Loucy (cell line): ENCODE results near the gene NDUFAF5.

Source experiments
- H2AFZ ChIP-seq: fragments of 200-600 bp; sonication (generic); 2 replicates; pipeline ENCODE4 v1.6.0; 2016; ENCODE audit warnings: antibody characterized with exemption, mild to moderate bottlenecking, low read length, moderate library complexity
- H3F3A ChIP-seq: fragments of 200-600 bp; 2 replicates; pipeline ENCODE4 v1.6.0; 2016; ENCODE audit warnings: antibody characterized with exemption, low read depth, mild to moderate bottlenecking
- H3K27me3 ChIP-seq: fragments of 200-600 bp; sonication (generic); 2 replicates; pipeline ENCODE4 v1.6.1; 2014; ENCODE audit warnings: low read length, mild to moderate bottlenecking; ENCODE audit not compliant: insufficient read depth, poor library complexity, severe bottlenecking
- H3K36me3 ChIP-seq: fragments of 200-600 bp; sonication (generic); 2 replicates; pipeline ENCODE4 v1.6.1; 2016; ENCODE audit warnings: low read length; ENCODE audit not compliant: insufficient read depth
- H3K4me1 ChIP-seq: fragments of 200-600 bp; sonication (generic); 2 replicates; pipeline ENCODE4 v1.5.1; 2014; ENCODE audit warnings: low read length, mild to moderate bottlenecking; ENCODE audit not compliant: insufficient read depth, poor library complexity, severe bottlenecking
- H3K4me2 ChIP-seq: fragments of 200-600 bp; sonication (generic); 2 replicates; pipeline ENCODE4 v1.6.0; 2014; ENCODE audit warnings: antibody characterized with exemption, low read length, low read depth, mild to moderate bottlenecking; ENCODE audit not compliant: poor library complexity, severe bottlenecking
- H3K4me3 ChIP-seq: fragments of 200-600 bp; sonication (generic); 2 replicates; pipeline ENCODE4 v1.5.1; 2014; ENCODE audit warnings: low read length, mild to moderate bottlenecking, mixed read lengths; ENCODE audit not compliant: poor library complexity, severe bottlenecking
- H3K79me2 ChIP-seq: fragments of 200-600 bp; sonication (generic); 2 replicates; pipeline ENCODE4 v1.6.1; 2014; ENCODE audit warnings: low read length; ENCODE audit not compliant: insufficient read depth
- H3K9ac ChIP-seq: fragments of 200-600 bp; sonication (generic); 2 replicates; pipeline ENCODE4 v1.6.0; 2014; ENCODE audit warnings: mild to moderate bottlenecking, low read depth, low read length, moderate library complexity; ENCODE audit not compliant: poor library complexity, severe bottlenecking
- H3K9me2 ChIP-seq: fragments of 200-600 bp; sonication (generic); replicated peaks from 2 replicates; pipeline ENCODE4 v1.6.1; 2016; ENCODE audit warnings: low read depth, low read length, mixed read lengths
- H3K9me3 ChIP-seq: fragments of 200-600 bp; sonication (generic); 2 replicates; pipeline ENCODE4 v1.6.1; 2014; ENCODE audit warnings: mild to moderate bottlenecking, antibody characterized with exemption, low read length, low read depth; ENCODE audit not compliant: insufficient read depth
- H4K20me1 ChIP-seq: fragments of 200-600 bp; sonication (generic); 2 replicates; pipeline ENCODE4 v1.6.0; 2014; ENCODE audit warnings: antibody characterized with exemption, low read length, mild to moderate bottlenecking; ENCODE audit not compliant: insufficient read depth, poor library complexity, severe bottlenecking
- EZH2phosphoT487 ChIP-seq: fragments of 200-600 bp; IDR thresholded peaks from 2 replicates; pipeline ENCODE4 v1.6.1; 2018; ENCODE audit warnings: antibody characterized with exemption, mild to moderate bottlenecking, moderate library complexity, borderline replicate concordance
- TF ChIP-seq, protein P1 (sequence below): fragments of 200-600 bp; sonication (generic); conservative IDR thresholded peaks from 2 replicates; pipeline ENCODE4 v1.5.1; 2014; ENCODE audit warnings: mild to moderate bottlenecking, antibody characterized with exemption, low read length

Gene NDUFAF5

DNA sequence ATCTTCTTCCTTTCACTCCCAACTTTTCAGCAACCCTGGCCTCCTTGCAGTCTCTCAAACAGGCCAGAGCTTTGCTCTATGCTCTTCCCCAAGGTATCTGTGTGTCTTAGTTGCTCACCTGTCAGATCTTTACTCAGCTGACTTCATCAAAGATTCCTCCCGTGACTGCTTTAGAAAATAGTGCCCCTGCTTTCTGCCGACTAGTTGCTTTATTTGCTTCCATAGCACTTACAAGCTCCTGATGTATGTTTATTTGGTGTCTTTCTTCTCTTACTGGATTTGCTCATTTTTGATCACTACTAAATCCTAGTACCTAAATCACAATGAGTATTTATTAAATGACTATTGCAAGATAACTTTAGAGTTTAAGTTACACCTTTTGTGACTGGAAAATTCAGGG is 5.9 kb downstream of the NDUFAF5 start:
- Histone ChIP-seq H3K27me3 (no peaks in the 10 kb centered on the region), H3K79me2 (peaks cover 35% of the 10 kb centered on the region), H3K4me3 (no peak overlapping the region), H3F3A (no peaks in the 10 kb centered on the region), H3K4me2 (peak overlapping the region; percentile 3), H3K4me1 (peaks cover 26% of the 10 kb centered on the region), H3K9me2 (no peaks in the 10 kb centered on the region), H4K20me1 (peaks cover 31% of the 10 kb centered on the region), H3K36me3 (peaks cover 57% of the 10 kb centered on the region; the same call in 1 of the 2 replicates), H2AFZ (no peak overlapping the region), H3K9me3 (no peaks in the 10 kb centered on the region), H3K9ac (no peak overlapping the region)
- TF ChIP-seq, protein P1, sequence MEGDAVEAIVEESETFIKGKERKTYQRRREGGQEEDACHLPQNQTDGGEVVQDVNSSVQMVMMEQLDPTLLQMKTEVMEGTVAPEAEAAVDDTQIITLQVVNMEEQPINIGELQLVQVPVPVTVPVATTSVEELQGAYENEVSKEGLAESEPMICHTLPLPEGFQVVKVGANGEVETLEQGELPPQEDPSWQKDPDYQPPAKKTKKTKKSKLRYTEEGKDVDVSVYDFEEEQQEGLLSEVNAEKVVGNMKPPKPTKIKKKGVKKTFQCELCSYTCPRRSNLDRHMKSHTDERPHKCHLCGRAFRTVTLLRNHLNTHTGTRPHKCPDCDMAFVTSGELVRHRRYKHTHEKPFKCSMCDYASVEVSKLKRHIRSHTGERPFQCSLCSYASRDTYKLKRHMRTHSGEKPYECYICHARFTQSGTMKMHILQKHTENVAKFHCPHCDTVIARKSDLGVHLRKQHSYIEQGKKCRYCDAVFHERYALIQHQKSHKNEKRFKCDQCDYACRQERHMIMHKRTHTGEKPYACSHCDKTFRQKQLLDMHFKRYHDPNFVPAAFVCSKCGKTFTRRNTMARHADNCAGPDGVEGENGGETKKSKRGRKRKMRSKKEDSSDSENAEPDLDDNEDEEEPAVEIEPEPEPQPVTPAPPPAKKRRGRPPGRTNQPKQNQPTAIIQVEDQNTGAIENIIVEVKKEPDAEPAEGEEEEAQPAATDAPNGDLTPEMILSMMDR: no peak
- no peak for TF ChIP-seq EZH2phosphoT487

DNA sequence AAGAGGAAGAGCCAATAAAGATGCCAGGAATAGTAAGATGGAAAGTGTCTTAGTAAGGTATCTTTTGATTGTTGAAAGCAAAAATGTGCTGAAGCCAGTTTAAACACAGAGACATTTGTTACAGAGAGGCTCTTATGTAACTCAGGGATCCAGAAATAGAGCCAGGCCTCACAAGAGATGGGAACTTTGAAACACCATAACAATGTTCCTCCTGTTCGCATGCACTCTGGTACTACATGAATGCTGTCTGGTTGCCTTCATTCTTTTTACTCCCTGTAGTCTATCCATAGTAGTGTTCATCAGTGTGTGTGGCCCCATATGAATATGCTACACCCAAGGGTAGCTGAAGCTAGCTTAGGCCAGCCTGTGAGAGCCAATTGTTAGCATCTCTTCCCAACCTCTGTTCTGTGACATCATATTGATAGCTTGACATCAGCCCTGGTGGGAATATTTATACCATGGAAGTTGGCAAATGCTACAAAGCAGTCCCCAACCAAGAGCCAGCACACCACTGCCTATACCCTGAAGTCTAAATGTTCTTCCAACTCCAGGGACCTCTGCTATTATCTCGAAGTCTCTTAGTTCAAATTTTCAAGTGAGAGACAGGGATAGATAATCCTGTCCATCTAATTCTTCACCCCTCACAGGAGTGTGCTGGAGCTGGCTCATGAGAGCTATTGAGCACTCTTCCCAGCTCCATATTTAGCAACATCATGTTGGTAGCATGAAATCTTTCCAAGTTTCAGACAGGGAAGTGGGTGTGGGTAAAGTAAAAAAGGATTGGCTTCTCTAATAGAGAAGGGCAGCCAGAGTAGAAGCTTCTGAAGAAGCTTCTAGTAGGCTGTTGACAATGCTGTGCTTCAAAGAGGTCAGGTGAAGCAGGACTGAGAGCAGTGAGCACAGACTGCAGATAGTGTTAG is 7.0 kb downstream of the NDUFAF5 start:
- Histone ChIP-seq H3K4me2 (no peak overlapping the region), H3K79me2 (peaks cover 24% of the 10 kb centered on the region), H3K4me3 (no peak overlapping the region), H3K9me2 (no peaks in the 10 kb centered on the region), H3K9ac (no peak overlapping the region), H2AFZ (no peak overlapping the region), H3K9me3 (no peaks in the 10 kb centered on the region), H4K20me1 (peaks cover 20% of the 10 kb centered on the region), H3K27me3 (no peaks in the 10 kb centered on the region), H3K36me3 (peaks cover 68% of the 10 kb centered on the region; the same call in 1 of the 2 replicates), H3K4me1 (peaks cover 15% of the 10 kb centered on the region), H3F3A (no peaks in the 10 kb centered on the region)
- no peak for TF ChIP-seq EZH2phosphoT487
- TF ChIP-seq, protein P1: no peak

DNA sequence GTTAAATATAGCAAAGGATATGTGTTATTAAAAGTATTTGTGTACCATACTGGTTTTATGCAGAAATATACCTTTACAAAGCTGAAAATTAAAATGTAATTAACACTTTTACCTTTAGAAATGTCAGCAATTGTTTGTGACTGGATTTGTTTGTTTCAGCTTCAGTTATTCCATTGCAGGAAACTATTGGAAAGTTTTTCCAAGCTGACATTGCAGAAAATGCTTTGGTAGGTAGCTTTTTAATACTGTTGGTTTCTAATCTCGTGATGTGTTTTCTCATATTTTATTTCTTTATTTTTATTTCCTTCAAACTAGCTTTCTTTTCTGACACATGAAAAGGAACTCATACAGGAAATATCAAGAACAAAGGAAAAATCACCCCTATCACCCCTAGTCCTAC is 8.2 kb downstream of the NDUFAF5 start:
- H3K4me3 ChIP-seq: no peak overlapping the region
- H4K20me1 ChIP-seq: peaks cover 8% of the 10 kb centered on the region
- no peaks in the 10 kb centered on the region for H3F3A ChIP-seq
- H3K36me3 ChIP-seq: peaks cover 75% of the 10 kb centered on the region; the same call in 1 of the 2 replicates
- H3K79me2 ChIP-seq: peaks cover 12% of the 10 kb centered on the region
- no peak overlapping the region for H3K4me2 ChIP-seq
- no peaks in the 10 kb centered on the region for H3K9me3 ChIP-seq
- H3K9ac ChIP-seq: no peak overlapping the region
- peaks cover 4% of the 10 kb centered on the region for H3K4me1 ChIP-seq
- H3K27me3 ChIP-seq: no peaks in the 10 kb centered on the region
- TF ChIP-seq, protein P1: no peak
- no peak for TF ChIP-seq EZH2phosphoT487
- no peaks in the 10 kb centered on the region for H3K9me2 ChIP-seq
- H2AFZ ChIP-seq: no peak overlapping the region
